Stimulated activated CD4-positive, alpha-beta T cell treated with anti-CD3 and anti-CD28 coated beads, Interleukin-1b, Interleukin-23, amount 100 ng/mL, for 48 hours (primary cell): ENCODE measurements around the gene KIAA1614.

Experiments
- DNase-seq: peaks from one replicate; pipeline ENCODE4 v3.0.0-alpha.2; 2020

KIAA1614 gene

GRCh38 chr1:180909005-180909414 lies 3.7 kb upstream of the KIAA1614 start:
- DNase-seq, result no peak

GRCh38 chr1:180909462-180909976 lies 3.2 kb upstream of the KIAA1614 start:
- no peak for DNase-seq

- no peak for DNase-seq
These were observed 981 bp upstream of the KIAA1614 start for GRCh38 chr1:180911640-180912191.

- no peak for DNase-seq
These were observed 391 bp upstream of the KIAA1614 start for GRCh38 chr1:180912211-180912800.

- DNase-seq, result no peak
These were observed 2.8 kb downstream of the KIAA1614 start for GRCh38 chr1:180915426-180915965.

GRCh38 chr1:180916012-180916770 lies 3.5 kb downstream of the KIAA1614 start:
- DNase-seq, result no peak

GRCh38 chr1:180916771-180917170 lies 4.1 kb downstream of the KIAA1614 start:
- no peak for DNase-seq

- DNase-seq, result no peak
These were observed 4.8 kb downstream of the KIAA1614 start for GRCh38 chr1:180917306-180918065.

GRCh38 chr1:180918519-180918918 lies 5.8 kb downstream of the KIAA1614 start:
- DNase-seq, result no peak

GRCh38 chr1:180919183-180919700 lies 6.5 kb downstream of the KIAA1614 start:
- no peak for DNase-seq

GRCh38 chr1:180920193-180920592 lies 7.5 kb downstream of the KIAA1614 start:
- DNase-seq, result no peak

GRCh38 chr1:180920702-180921101 lies 8.0 kb downstream of the KIAA1614 start:
- no peak for DNase-seq

GRCh38 chr1:180921386-180921785 lies 8.7 kb downstream of the KIAA1614 start:
- no peak for DNase-seq

GRCh38 chr1:180921891-180922630 lies 9.4 kb downstream of the KIAA1614 start:
- DNase-seq, result no peak

GRCh38 chr1:180922631-180923015 lies 9.9 kb downstream of the KIAA1614 start:
- DNase-seq, result no peak

GRCh38 chr1:180923021-180923841 lies 10.5 kb downstream of the KIAA1614 start:
- DNase-seq, result no peak

- DNase-seq, result no peak
These were observed 11.2 kb downstream of the KIAA1614 start for GRCh38 chr1:180923887-180924286.

- no peak for DNase-seq
These were observed 12.2 kb downstream of the KIAA1614 start for GRCh38 chr1:180924939-180925338.

GRCh38 chr1:180925471-180926051 lies 12.9 kb downstream of the KIAA1614 start:
- DNase-seq, result no peak

- no peak for DNase-seq
These were observed 13.7 kb downstream of the KIAA1614 start for GRCh38 chr1:180926164-180926981.
